ENCODE measurements around the gene ARHGAP30.

The ARHGAP30 gene

DNA sequence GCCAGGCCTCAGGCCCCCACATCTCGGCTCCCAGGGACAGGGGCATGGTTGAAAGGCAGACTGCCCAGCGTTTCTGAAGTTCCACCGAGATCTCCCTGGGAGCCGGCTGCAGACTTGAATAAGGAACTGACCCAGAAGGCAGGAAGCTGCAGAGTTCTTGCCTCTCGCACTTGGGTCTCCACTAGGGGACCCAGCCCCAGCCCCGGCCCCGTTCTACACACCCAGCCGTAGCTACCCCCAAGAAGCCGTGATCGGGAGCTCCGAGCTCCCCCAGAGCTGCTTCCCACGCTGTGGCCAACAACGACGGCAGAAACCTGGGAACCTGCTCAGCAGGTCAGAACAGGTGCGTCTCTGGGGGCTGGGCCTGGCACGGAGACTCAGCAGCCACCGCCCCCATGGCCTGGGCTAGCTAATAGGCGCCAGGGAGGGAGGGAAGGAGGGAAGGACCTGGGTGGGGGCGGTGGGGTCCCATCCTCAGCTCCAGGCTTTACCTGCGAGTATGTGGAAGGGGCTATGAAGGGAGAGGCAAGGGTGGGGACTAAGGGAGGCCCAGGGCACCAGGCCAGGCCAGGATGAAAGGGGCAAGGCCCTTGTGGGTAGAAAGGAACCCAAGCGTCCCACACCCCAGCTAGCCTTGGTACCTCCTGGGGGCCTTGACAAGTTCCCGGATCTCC is 19.7 kb upstream of the ARHGAP30 start, which contains the start of gene NECTIN4:
Gene NECTIN4 (minus strand): TSS at position 308 of the 674 bp plus-strand sequence. CDS start 262 bp downstream, at position 46.
- H3K36me3 ChIP-seq (ENCODE audit: control insufficient read depth, insufficient read depth, low read length): no peaks in the 10 kb centered on the region
- DNase-seq (ENCODE audit: extremely low read depth, insufficient read length): no peak
- H3K27me3 ChIP-seq (replicated peaks; ENCODE audit: control insufficient read depth, insufficient read depth, low read length): no peaks in the 10 kb centered on the region
- H3K4me3 ChIP-seq (replicated peaks; ENCODE audit: low read depth, low read length): no peak within 1 kb of the TSS
- no peak for TF ChIP-seq CTCF (IDR thresholded peaks at IDR 0.05; ENCODE audit: insufficient read depth, low read length, poor library complexity, severe bottlenecking)

DNA sequence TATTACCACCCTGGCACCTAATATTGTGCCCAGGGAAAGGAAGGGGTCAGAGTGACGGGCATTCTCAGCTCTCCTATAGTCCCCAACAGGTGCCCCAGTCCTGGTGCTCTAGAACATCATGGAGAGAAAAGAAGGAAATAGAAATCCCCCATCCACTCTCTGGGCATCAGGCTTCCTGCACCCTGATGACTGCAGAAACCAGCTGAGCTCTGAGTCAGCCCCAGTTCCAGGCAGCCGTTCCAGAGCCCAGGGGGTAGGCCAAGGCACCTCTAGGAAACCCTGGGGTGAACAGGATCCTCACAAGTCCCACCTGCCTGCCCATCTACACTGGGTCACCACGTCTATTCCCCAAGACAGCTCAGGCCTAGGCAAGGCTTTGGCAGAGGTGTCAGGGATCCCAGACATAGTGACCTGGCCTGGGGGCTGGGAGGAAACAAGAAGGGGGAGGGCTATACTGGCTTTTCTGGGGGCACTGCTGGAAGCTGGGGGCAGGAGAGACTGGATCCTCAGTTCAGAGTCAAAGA is 19.0 kb upstream of the ARHGAP30 start:
- no peak for DNase-seq (ENCODE audit: extremely low read depth, insufficient read length)
- no peaks in the 10 kb centered on the region for H3K27me3 ChIP-seq (replicated peaks; ENCODE audit: control insufficient read depth, insufficient read depth, low read length)
- H3K4me3 ChIP-seq (replicated peaks; ENCODE audit: low read depth, low read length): no peak overlapping the region
- no peak for TF ChIP-seq CTCF (IDR thresholded peaks at IDR 0.05; ENCODE audit: insufficient read depth, low read length, poor library complexity, severe bottlenecking)
- no peaks in the 10 kb centered on the region for H3K36me3 ChIP-seq (ENCODE audit: control insufficient read depth, insufficient read depth, low read length)

DNA sequence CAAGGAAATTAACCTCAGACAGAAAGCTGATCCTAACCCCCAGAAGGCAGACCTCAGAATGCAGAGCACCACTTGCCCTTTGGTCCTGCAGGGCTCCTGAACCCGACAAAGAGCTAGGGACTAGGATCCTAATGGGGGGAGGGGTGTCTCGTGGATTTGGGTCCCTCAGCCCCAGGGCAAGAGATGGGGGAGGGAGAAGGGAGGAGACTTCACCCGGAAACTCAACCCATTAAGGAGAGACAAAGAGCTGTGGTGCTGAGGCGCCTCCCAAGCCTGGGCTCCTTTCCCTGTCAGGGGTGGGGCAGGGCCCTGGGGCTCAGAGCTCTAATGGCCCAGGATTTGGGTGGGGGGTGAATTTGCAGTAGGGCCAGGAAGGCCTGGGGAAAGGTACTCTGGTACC is 16.8 kb upstream of the ARHGAP30 start:
- DNase-seq (ENCODE audit: extremely low read depth, insufficient read length): no peak
- H3K36me3 ChIP-seq (ENCODE audit: control insufficient read depth, insufficient read depth, low read length): no peaks in the 10 kb centered on the region
- H3K4me3 ChIP-seq (replicated peaks; ENCODE audit: low read depth, low read length): no peak overlapping the region
- TF ChIP-seq CTCF (IDR thresholded peaks at IDR 0.05; ENCODE audit: insufficient read depth, low read length, poor library complexity, severe bottlenecking): no peak
- H3K27me3 ChIP-seq (replicated peaks; ENCODE audit: control insufficient read depth, insufficient read depth, low read length): no peaks in the 10 kb centered on the region

DNA sequence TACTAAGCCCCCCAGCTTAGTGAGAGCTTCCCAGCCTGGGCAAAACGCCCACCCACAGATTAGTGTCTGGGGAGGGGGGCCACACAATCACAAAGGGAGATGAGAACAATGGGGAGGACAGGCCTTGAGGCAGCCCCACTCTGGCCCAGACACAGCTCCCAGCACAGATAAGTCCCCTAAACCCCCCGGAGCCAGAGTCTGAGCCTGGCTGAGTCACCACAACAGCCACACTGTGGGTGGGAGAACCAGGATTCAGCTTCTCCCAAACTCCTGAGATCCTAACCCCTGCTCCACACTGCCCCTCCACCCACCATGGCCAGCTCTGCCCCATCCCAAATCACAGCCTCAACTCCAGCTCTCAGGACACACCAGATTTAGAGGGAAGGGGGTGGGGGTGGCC is 15.5 kb upstream of the ARHGAP30 start:
- no peaks in the 10 kb centered on the region for H3K27me3 ChIP-seq (replicated peaks; ENCODE audit: control insufficient read depth, insufficient read depth, low read length)
- no peaks in the 10 kb centered on the region for H3K36me3 ChIP-seq (ENCODE audit: control insufficient read depth, insufficient read depth, low read length)
- DNase-seq (ENCODE audit: extremely low read depth, insufficient read length): no peak
- no peak overlapping the region for H3K4me3 ChIP-seq (replicated peaks; ENCODE audit: low read depth, low read length)
- TF ChIP-seq CTCF (IDR thresholded peaks at IDR 0.05; ENCODE audit: insufficient read depth, low read length, poor library complexity, severe bottlenecking): no peak

GRCh38 chr1:161084597-161084988 is 14.9 kb upstream of the ARHGAP30 start:
- Histone ChIP-seq H3K4me3 (replicated peaks; ENCODE audit: low read depth, low read length) (no peak overlapping the region), H3K27me3 (replicated peaks; ENCODE audit: control insufficient read depth, insufficient read depth, low read length) (no peaks in the 10 kb centered on the region), H3K36me3 (ENCODE audit: control insufficient read depth, insufficient read depth, low read length) (no peaks in the 10 kb centered on the region)
- TF ChIP-seq CTCF (IDR thresholded peaks at IDR 0.05; ENCODE audit: insufficient read depth, low read length, poor library complexity, severe bottlenecking): no peak
- DNase-seq (ENCODE audit: extremely low read depth, insufficient read length): no peak
